B cell (primary cell): ENCODE measurements around the gene LRRC31. TPM values are rescaled to one million over a fixed set of nuclear protein-coding genes. Genes with fewer than 3 reads are reported as not detected.

Source experiments
- ATAC-seq: fragments of 200-7000 bp; cut with Tn5 transposase; one replicate; pipeline ENCODE4 v1.10.0; 2021; ENCODE audit warnings: low read depth, mild to moderate bottlenecking, moderate number of reproducible peaks, moderate library complexity
- CTCF ChIA-PET: fragments of 350-600 bp; sonication (Branson Sonifier 250); formaldehyde crosslinking; loops from one replicate; lab custom pipeline; 2021; ENCODE audit warnings: antibody characterized with exemption, inconsistent platforms; lab: Charles Lee
- POLR2A ChIA-PET: fragments of 350-600 bp; sonication (Branson Sonifier 250); formaldehyde crosslinking; loops from one replicate; lab custom pipeline; 2021; ENCODE audit warnings: antibody characterized with exemption; lab: Charles Lee
- DNase-seq: peaks from one replicate; pipeline ENCODE4 v3.0.0; 2013
- H2AFZ ChIP-seq: 2 replicates; pipeline ENCODE4 v1.6.1; 2012; ENCODE audit warnings: mild to moderate bottlenecking, low read depth, low read length; ENCODE audit not compliant: insufficient read depth, poor library complexity, severe bottlenecking
- H3K27ac ChIP-seq, 2 donors: 1 replicate in 1 of 2; 2 replicates in 1 of 2; pipeline ENCODE4 v1.5.1; 2012 to 2013; ENCODE audit warnings: low read length in 2 of 2, mild to moderate bottlenecking in 2 of 2, moderate library complexity in 1 of 2
- H3K27me3 ChIP-seq, 4 experiments: fragments of 200-600 bp in 1 of 4; sonication (generic) in 1 of 4; replicated peaks in 1 of 4; 1 replicate in 2 of 4; 2 replicates in 2 of 4; pipeline versions ENCODE4 v1.6.1 to v1.7.0; 2013 to 2016; ENCODE audit warnings: low read length in 3 of 4, mild to moderate bottlenecking in 2 of 4, mixed read lengths in 1 of 4, moderate library complexity in 1 of 4; ENCODE audit not compliant: insufficient read depth in 4 of 4, control insufficient read depth in 3 of 4; ENCODE audit errors: control extremely low read depth in 1 of 4
- H3K36me3 ChIP-seq, 2 experiments: replicated peaks in 1 of 2; 1 replicate in 1 of 2; 2 replicates in 1 of 2; pipeline versions ENCODE4 v1.6.1 to v1.7.1; 2013; ENCODE audit warnings: low read length in 1 of 2; ENCODE audit not compliant: insufficient read depth in 2 of 2, control insufficient read depth in 1 of 2; ENCODE audit errors: control extremely low read depth in 1 of 2, extremely low read depth in 1 of 2
- H3K4me1 ChIP-seq, 2 donors: fragments of 200-600 bp in 1 of 2; sonication (generic) in 1 of 2; 1 replicate in 1 of 2; 2 replicates in 1 of 2; pipeline versions ENCODE4 v1.5.1 to v1.6.1; 2013 to 2017; ENCODE audit warnings: low read length in 2 of 2; ENCODE audit not compliant: control insufficient read depth in 2 of 2, insufficient read depth in 2 of 2
- H3K4me2 ChIP-seq: replicated peaks from 2 replicates; pipeline ENCODE3; 2012; ENCODE audit warnings: mild to moderate bottlenecking, low read depth, low read length; ENCODE audit not compliant: poor library complexity, severe bottlenecking
- H3K4me3 ChIP-seq, 5 experiments: fragments of 200-600 bp in 1 of 5; sonication (generic) in 1 of 5; 1 replicate in 3 of 5; 2 replicates in 2 of 5; pipeline versions ENCODE4 v1.5.1 to v1.7.0; 2011 to 2016; ENCODE audit warnings: low read length in 4 of 5, mild to moderate bottlenecking in 4 of 5, low read depth in 2 of 5, control low read depth in 1 of 5, moderate library complexity in 1 of 5; ENCODE audit not compliant: insufficient read depth in 1 of 5; ENCODE audit errors: control extremely low read depth in 1 of 5, extremely low read depth in 1 of 5
- H3K79me2 ChIP-seq: fragments of 200-600 bp; sonication (generic); one replicate; pipeline ENCODE4 v1.6.0; 2016; ENCODE audit warnings: low read length; ENCODE audit not compliant: control insufficient read depth, insufficient read depth
- H3K9ac ChIP-seq: fragments of 200-600 bp; sonication (generic); 2 replicates; pipeline ENCODE4 v1.6.1; 2017; ENCODE audit warnings: mild to moderate bottlenecking, low read length, moderate library complexity
- H3K9me3 ChIP-seq, 3 donors: one replicate each; pipeline versions ENCODE4 v1.6.1 to v1.7.1; 2013; ENCODE audit warnings: low read length in 2 of 3; ENCODE audit not compliant: control insufficient read depth in 2 of 3, insufficient read depth in 1 of 3; ENCODE audit errors: control extremely low read depth in 1 of 3
- H4K20me1 ChIP-seq: 2 replicates; pipeline ENCODE4 v1.6.0; 2012; ENCODE audit warnings: mild to moderate bottlenecking, low read length; ENCODE audit not compliant: insufficient read depth, control insufficient read depth, poor library complexity, severe bottlenecking
- H3K27ac Mint-ChIP-seq: one replicate; pipeline ENCODE4 v1.8.0; 2021; ENCODE audit warnings: mixed read lengths
- H3K27me3 Mint-ChIP-seq: one replicate; pipeline ENCODE4 v1.8.0; 2021; ENCODE audit warnings: mixed read lengths
- H3K4me1 Mint-ChIP-seq: one replicate; pipeline ENCODE4 v1.8.0; 2021; ENCODE audit warnings: mixed read lengths
- H3K4me3 Mint-ChIP-seq: one replicate; pipeline ENCODE4 v1.8.0; 2021; ENCODE audit warnings: mixed read lengths
- H3K9me3 Mint-ChIP-seq: one replicate; pipeline ENCODE4 v1.8.0; 2022; ENCODE audit warnings: mixed read lengths; ENCODE audit not compliant: insufficient read depth
- EZH2 ChIP-seq: IDR thresholded peaks from 2 replicates; pipeline ENCODE4 v1.6.1; 2012; ENCODE audit warnings: borderline replicate concordance, low read depth, mild to moderate bottlenecking, moderate library complexity, low read length; ENCODE audit not compliant: insufficient read depth, poor library complexity, severe bottlenecking
- WGBS: methylation state at CpG from one replicate; pipeline ENCODE4 v1.1.5; 2013; ENCODE audit warnings: missing lambda C conversion rate; ENCODE audit not compliant: insufficient coverage; 5-methylcytosine and 5-hydroxymethylcytosine counted together
- intact Hi-C: fragments of 100-400 bp; cut with micrococcal nuclease; formaldehyde crosslinking; loops from one replicate; pipeline ENCODE4 v1.10.0; 2022
- polyA plus RNA-seq: library from polyadenylated mRNA; depleted of rRNA; stranded (reverse); fragments of >200 nt; gene quantifications from 2 replicates; pipeline ENCODE4 v1.2.3, GENCODE V29; 2012
- total RNA-seq, 2 donors: library from RNA; stranded (reverse); fragments of 120-200 nt in 1 of 2; gene quantifications; 1 replicate in 1 of 2; 2 replicates in 1 of 2; pipeline versions ENCODE4 v1.2.3 to v1.2.4, GENCODE V29; 2013 to 2022
- TF ChIP-seq, protein P1 (sequence below): fragments of 200-600 bp; IDR thresholded peaks from one replicate; pipeline ENCODE4 v1.8.0; 2022; ENCODE audit warnings: antibody characterized with exemption, mild to moderate bottlenecking

Gene LRRC31
- total and polyA plus RNA-seq, 2 donors (not counting 1 experiment from before 2014, with no cell fraction given): not detected

DNA sequence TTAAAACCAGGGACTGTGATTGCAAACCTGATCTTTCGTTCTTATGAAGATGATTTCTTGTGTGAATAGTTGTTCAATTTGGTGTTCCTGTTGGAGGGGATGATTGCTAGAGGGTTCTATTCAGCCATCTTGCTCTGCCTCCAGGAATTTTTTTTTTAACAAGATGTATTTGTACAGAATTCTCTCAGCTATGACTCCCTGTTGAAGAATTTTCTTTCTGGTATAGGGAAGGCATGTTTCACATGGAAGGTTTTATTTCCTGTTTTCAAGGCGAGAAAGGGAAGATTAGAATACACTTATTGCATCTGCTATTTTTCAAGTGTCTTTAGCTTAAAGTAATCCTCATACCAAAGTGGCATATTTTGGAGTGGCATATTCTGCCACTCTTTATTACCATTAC, 51.4 kb downstream of the LRRC31 start:
- H3K9me3 Mint-ChIP-seq: no peaks in the 10 kb centered on the region
- no peak for DNase-seq
- peak overlapping the region; percentile 4 for H3K27ac Mint-ChIP-seq
- Histone ChIP-seq H3K4me1 (peaks cover 12 to 19% of the 10 kb centered on the region in 2 donors), H3K27me3 (no peaks in the 10 kb centered on the region), H3K4me3 (no peak overlapping the region), H4K20me1 (no peaks in the 10 kb centered on the region), H3K4me2 (no peak overlapping the region), H3K9me3 (peaks cover 0 to 6% (median 6%) of the 10 kb centered on the region in 3 donors), H3K79me2 (no peaks in the 10 kb centered on the region), H2AFZ (no peak overlapping the region), H3K9ac (no peak overlapping the region), H3K27ac (no peak overlapping the region), H3K36me3 (no peaks in the 10 kb centered on the region)
- H3K27me3 Mint-ChIP-seq: no peaks in the 10 kb centered on the region
- ChIA-PET POLR2A (no interaction called here), CTCF (interaction anchor here (0.5 kb wide), 1 partner anchor 208 kb away, joined by 3 read pairs; no protein-coding TSS in a partner anchor)
- TF ChIP-seq, protein P1, sequence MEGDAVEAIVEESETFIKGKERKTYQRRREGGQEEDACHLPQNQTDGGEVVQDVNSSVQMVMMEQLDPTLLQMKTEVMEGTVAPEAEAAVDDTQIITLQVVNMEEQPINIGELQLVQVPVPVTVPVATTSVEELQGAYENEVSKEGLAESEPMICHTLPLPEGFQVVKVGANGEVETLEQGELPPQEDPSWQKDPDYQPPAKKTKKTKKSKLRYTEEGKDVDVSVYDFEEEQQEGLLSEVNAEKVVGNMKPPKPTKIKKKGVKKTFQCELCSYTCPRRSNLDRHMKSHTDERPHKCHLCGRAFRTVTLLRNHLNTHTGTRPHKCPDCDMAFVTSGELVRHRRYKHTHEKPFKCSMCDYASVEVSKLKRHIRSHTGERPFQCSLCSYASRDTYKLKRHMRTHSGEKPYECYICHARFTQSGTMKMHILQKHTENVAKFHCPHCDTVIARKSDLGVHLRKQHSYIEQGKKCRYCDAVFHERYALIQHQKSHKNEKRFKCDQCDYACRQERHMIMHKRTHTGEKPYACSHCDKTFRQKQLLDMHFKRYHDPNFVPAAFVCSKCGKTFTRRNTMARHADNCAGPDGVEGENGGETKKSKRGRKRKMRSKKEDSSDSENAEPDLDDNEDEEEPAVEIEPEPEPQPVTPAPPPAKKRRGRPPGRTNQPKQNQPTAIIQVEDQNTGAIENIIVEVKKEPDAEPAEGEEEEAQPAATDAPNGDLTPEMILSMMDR: no peak
- TF ChIP-seq EZH2: no peak
- peaks cover 24% of the 10 kb centered on the region for H3K4me1 Mint-ChIP-seq
- intact Hi-C loops: no loop called here
- H3K4me3 Mint-ChIP-seq: no peak overlapping the region
- 89% methylated on average over 1 of the region's 2 CpGs for WGBS
- no peak for ATAC-seq

DNA sequence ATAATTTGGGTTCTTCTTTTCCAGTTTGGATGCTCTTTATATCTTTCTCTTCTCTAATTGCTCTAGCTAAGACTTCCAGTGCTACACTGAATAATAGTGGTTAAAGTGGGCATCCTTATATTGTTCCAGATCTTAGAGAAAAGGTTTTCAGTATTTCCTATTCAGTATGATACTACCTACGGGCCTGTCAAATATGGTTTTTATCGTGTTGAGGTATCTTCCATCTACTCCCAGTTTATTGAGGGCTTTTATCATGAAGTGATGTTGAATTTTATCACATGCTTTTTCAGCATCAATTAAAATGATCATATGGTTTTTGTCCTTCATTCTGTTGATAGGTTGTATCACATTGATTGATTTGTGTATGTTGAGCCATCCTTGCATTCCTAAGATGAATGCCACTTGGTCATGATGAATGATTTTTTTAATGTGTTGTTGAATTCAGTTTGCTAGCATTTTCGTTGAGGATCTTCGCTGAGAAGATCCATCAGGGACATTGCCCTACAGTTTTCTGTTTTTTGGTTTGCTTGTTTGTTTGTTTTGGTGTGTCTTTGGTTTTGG, 54.1 kb downstream of the LRRC31 start:
- Histone ChIP-seq H3K36me3 (no peaks in the 10 kb centered on the region), H3K4me3 (no peak overlapping the region), H3K27ac (no peak overlapping the region), H3K27me3 (no peaks in the 10 kb centered on the region), H3K9me3 (peaks cover 0 to 6% (median 6%) of the 10 kb centered on the region in 3 donors), H2AFZ (no peak overlapping the region), H3K4me2 (no peak overlapping the region), H3K9ac (no peak overlapping the region), H3K79me2 (no peaks in the 10 kb centered on the region), H4K20me1 (no peaks in the 10 kb centered on the region), H3K4me1 (peaks cover 28% of the 10 kb centered on the region in 2 donors)
- WGBS: 89% methylated on average over 2 of the region's 4 CpGs
- H3K9me3 Mint-ChIP-seq: no peaks in the 10 kb centered on the region
- no peak for ATAC-seq
- ChIA-PET POLR2A (no interaction called here), CTCF (interaction anchor here (1.1 kb wide), 1 partner anchor 21 kb away, joined by 4 read pairs; no protein-coding TSS in a partner anchor)
- peaks cover 37% of the 10 kb centered on the region for H3K4me1 Mint-ChIP-seq
- TF ChIP-seq EZH2: no peak
- no peak overlapping the region for H3K27ac Mint-ChIP-seq
- no peaks in the 10 kb centered on the region for H3K27me3 Mint-ChIP-seq
- no peak for DNase-seq
- H3K4me3 Mint-ChIP-seq: no peak overlapping the region
- intact Hi-C loops: no loop called here
